Pancreas (tissue), 10 donors: ENCODE data around the gene CRB3. TPM values are rescaled to one million over a fixed set of nuclear protein-coding genes. Genes with fewer than 3 reads are reported as not detected.
A peak's percentile ranks its signal among the peaks of the same experiment; 100 is the strongest.
"Not testable (repeated sequence)": the region's sequence is repeated elsewhere in the genome, so short reads cannot be mapped to it uniquely, and the experiment has no call there.

Experiments
- ATAC-seq, 4 donors: fragments of 200-7000 bp; cut with Tn5 transposase; one replicate each; pipeline versions ENCODE4 v1.8.0 to v1.9.1; 2020; ENCODE audit warnings: mild to moderate bottlenecking in 4 of 4, moderate library complexity in 4 of 4
- DNase-seq, 6 donors: peaks; one replicate each; pipeline ENCODE4 v3.0.0-alpha.2; 2020
- FAIRE-seq: peaks from 2 replicates; lab custom pipeline; 2012; peaks lifted over from hg19 to GRCh38; lab: Jason Lieb, UNC
- H3K27ac ChIP-seq, 4 donors: fragments of 200-600 bp; sonication (generic); 1 replicate in 3 of 4; 2 replicates in 1 of 4; pipeline versions ENCODE4 v1.5.0 to v1.8.0; 2020
- H3K27me3 ChIP-seq, 4 donors: fragments of 200-600 bp; one replicate each; pipeline ENCODE4 v1.8.0; 2021
- H3K36me3 ChIP-seq, 3 donors: fragments of 200-600 bp; sonication (generic) in 1 of 3; one replicate each; pipeline versions ENCODE4 v1.5.0 to v1.8.0; 2020 to 2021
- H3K4me1 ChIP-seq, 3 donors: fragments of 200-600 bp; one replicate each; pipeline ENCODE4 v1.8.0; 2021
- H3K4me3 ChIP-seq, 4 donors: fragments of 200-600 bp; sonication (generic) in 2 of 4; one replicate each; pipeline versions ENCODE4 v1.5.0 to v1.8.0; 2020 to 2021
- H3K9me3 ChIP-seq, 4 donors: fragments of 200-600 bp; one replicate each; pipeline ENCODE4 v1.8.0; 2021
- CTCF ChIP-seq, 4 donors: fragments of 200-600 bp; sonication (generic) in 3 of 4; IDR thresholded peaks; one replicate each; pipeline versions ENCODE4 v1.5.0 to v1.8.0; 2021; ENCODE audit warnings: antibody characterized with exemption in 4 of 4
- WGBS, 2 donors: extraction: QIAGEN DNeasy Blood & Tissue Kit; methylation state at CpG; one replicate each; pipeline ENCODE4 v1.1.7; 2013; 5-methylcytosine and 5-hydroxymethylcytosine counted together
- intact Hi-C, 3 donors: fragments of 100-400 bp; cut with DNase I; formaldehyde crosslinking; loops; one replicate each; pipeline versions ENCODE4 v1.11.1 to v1.14.2; 2022
- polyA plus RNA-seq, 2 donors: library from polyadenylated mRNA; stranded (reverse); fragments of 200-250 nt; gene quantifications; one replicate each; pipeline ENCODE4 v1.2.3, GENCODE V29; 2013
- total RNA-seq, 6 donors: library from RNA; stranded (reverse); fragmentation: NEBNext Ultra II Directional in 4 of 6; extraction: Animal tissue kit (Norgen Biotek cat#: 25700) in 4 of 6; gene quantifications; one replicate each; pipeline versions ENCODE4 v1.2.1 to v1.2.4, GENCODE V29; 2021 to 2023
- donor health status: healthy with polysubstance abuse.
- donor health status: DM: no; HTN: no; CAD: no; lungs with moderate emphysema.
- donor health status: DM: no; HTN: no; CAD: no.
- donor health status: control.
- donor health status: control.
- donor health status: Bipolar disorder and iron deficiency.
- donor health status: DM: yes; HTN: yes; CAD: no.
- donor health status: DM: no; HTN: no; CAD: no.
- donor health status: DM: no; HTN: no; CAD: no.
- donor health status: DM: yes; HTN: yes; CAD: no.

The CRB3 gene
- total and polyA plus RNA-seq, 8 donors = 22.0 to 37.7 (median 27.7) TPM

DNA sequence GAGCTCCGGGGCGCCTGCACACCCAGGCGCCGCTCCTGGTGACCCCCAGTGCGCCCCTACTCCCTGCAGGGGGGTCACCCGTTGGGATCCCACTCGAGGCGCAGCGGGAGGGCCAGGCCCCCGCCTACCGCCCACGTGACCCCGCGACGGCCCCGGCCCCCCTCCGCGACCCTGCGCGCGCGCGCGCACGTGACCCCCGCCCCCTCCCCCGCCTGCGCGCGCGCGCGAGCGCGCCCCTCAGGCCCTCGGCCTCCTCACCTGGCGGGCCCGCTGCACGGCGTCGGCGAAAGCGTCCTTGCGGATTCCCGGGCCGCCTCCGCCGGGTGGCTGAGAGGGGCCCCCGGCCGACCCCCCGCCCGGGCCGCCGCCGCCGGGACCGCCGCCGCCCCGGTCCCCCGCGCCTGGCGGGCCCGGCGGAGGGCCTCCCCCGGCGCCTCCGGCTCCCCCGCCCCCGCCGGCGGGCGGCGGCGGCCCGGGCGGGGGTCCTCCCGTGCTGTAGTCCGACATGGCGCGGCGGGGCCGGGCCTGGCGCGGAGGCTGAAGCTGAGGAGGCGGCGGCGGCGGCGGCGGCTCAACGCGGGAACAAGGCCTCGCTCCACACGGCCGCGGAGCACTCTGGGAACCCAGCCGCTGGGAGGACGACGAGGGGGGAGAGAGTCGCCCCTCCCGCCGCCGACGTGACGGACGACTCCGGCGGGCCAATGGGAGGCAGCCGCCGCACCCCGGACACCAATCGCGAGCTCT lies 39.7 kb upstream of the CRB3 start, which contains the start of gene KHSRP:
TSS of gene KHSRP (minus strand) at position 617 of the 744 bp plus-strand sequence. CDS start at position 507, 110 bp downstream.
- intact Hi-C loops = no loop called here
- FAIRE-seq (no peak), DNase-seq (peak in 4 of 6 donors; percentile 37 to 100 (median 66)), ATAC-seq (no peak)
- Histone ChIP-seq H3K36me3 (peaks cover 0 to 15% (median 6%) of the 10 kb centered on the region in 3 donors), H3K4me3 (peak within 1 kb of the TSS; percentile 57 to 87 (median 76)), H3K4me1 (peaks cover 0 to 11% (median 0%) of the 10 kb centered on the region in 3 donors), H3K9me3 (no peaks in the 10 kb centered on the region), H3K27ac (peak within 1 kb of the TSS; percentile 53 to 82 (median 74)), H3K27me3 (no peaks in the 10 kb centered on the region)
- no peak for TF ChIP-seq CTCF (IDR thresholded peaks at IDR 0.05)
- WGBS, 2 donors = 0 to 1% methylated on average over 27 to 114 of the region's 114 CpGs

DNA sequence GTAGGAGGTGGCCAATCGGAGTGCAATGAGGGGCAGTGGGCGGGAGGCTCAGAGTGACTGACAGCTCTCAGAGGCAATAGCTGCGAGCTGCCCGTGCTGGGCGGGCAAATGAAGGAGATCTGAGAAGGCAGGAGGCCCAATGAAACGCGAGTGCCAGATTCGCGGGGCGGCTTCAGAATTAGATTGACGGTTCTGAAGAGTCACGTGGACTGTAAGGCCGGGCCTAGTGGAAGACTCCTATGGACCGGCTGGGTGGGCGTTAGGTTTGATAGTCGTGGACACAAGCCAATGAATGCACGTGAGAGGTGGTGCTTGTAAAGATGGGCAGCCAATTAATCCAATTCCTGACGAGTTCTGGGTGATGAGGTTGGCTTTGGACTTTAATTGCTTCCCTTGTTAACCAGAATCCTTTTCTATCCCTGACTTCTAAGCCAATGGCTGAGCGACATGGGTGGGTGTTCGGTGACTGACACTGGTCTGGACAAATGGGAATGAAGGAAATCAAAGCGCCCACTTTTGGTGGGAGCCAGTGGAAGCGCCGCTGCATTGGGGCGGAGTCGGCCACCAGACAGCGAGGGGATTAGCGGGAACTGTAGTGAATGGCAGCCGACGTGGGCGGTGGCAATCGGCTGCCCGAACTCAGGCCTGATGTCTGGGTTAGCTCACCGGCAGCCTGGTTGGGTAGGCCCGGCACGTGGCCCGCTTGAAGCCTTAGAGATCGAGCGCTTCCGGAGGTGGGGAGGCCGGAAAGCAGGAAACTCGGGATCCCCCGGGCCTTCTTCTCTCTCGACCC lies 38.9 kb upstream of the CRB3 start:
- peak overlapping the region; percentile 53 to 82 (median 74) for H3K27ac ChIP-seq
- intact Hi-C loops = no loop called here
- ATAC-seq (peak; percentile 90 to 94 (median 90)), DNase-seq (peak; percentile 95 to 100 (median 100)), FAIRE-seq (peak; percentile 99)
- peak overlapping the region in 2 of 4 donors; percentile 76 to 87 for H3K4me3 ChIP-seq
- peaks cover 0 to 11% (median 0%) of the 10 kb centered on the region in 3 donors for H3K4me1 ChIP-seq
- peaks cover 0 to 7% (median 1%) of the 10 kb centered on the region in 3 donors for H3K36me3 ChIP-seq
- H3K9me3 ChIP-seq = no peaks in the 10 kb centered on the region
- no peak for TF ChIP-seq CTCF (IDR thresholded peaks at IDR 0.05)
- WGBS, 2 donors = 8 to 9% methylated on average over 42 to 43 of the region's 43 CpGs
- no peaks in the 10 kb centered on the region for H3K27me3 ChIP-seq

DNA sequence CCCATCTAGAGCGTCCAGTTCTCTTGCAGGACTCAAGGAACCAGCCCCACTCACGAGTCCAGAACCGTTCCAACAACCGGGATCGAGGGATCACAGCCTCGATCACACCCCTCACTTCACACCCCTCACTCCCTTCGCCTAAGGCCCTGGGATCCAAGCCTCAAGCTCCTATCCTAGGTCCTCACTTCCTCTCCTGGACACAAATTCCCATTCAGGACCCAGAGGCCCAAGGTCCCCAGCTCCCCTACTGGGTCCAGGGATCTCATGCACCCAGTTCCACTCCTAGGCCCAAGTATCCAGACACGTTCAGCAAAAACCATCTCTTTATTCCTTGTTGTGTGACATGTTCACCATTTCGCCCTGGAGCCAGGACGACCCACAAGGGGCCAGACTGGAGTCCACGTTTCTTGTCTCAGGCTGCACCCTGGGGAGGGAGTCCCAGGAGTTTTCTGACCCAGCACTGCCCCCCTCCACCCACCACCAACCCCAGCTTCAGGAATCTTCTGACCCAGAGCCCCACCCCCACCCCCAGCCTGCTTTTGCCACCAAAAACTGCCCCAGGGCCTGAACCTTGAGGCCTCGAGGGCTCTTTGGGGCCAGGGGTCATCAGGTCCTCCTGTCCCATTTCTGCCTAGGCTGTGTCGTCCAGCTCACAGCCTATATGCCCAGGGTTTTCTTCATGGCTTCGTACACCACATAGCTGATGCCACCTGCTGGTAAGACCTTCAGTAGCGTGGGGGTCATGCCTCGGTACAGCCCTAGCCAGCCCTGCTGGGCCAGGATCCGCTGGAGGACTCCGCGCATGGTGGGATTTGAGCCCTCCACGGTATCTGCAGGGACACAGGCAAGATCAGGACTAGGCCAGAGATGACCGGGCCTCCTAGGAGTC lies 38.1 kb upstream of the CRB3 start:
- no peaks in the 10 kb centered on the region for H3K9me3 ChIP-seq
- H3K27me3 ChIP-seq = no peaks in the 10 kb centered on the region
- peak overlapping the region; percentile 53 to 82 (median 74) for H3K27ac ChIP-seq
- H3K36me3 ChIP-seq = no peaks in the 10 kb centered on the region
- H3K4me1 ChIP-seq = peaks cover 0 to 11% (median 0%) of the 10 kb centered on the region in 3 donors
- ATAC-seq (no peak), DNase-seq (peak in 1 of 6 donors; percentile 30), FAIRE-seq (no peak)
- no peak for TF ChIP-seq CTCF (IDR thresholded peaks at IDR 0.05)
- H3K4me3 ChIP-seq = peak overlapping the region in 1 of 4 donors; percentile 18
- intact Hi-C loops = no loop called here
- WGBS, 2 donors = 95 to 96% methylated on average over 20 to 21 of the region's 21 CpGs

GRCh38 chr19:6427131-6427530 lies 36.9 kb upstream of the CRB3 start:
- Histone ChIP-seq H3K4me1 (peaks cover 0 to 11% (median 0%) of the 10 kb centered on the region in 3 donors), H3K27ac (no peak overlapping the region), H3K36me3 (no peaks in the 10 kb centered on the region), H3K4me3 (no peak overlapping the region), H3K27me3 (no peaks in the 10 kb centered on the region), H3K9me3 (no peaks in the 10 kb centered on the region)
- intact Hi-C loops = no loop called here
- ATAC-seq = no peak
- no peak for FAIRE-seq
- 95% methylated on average over 18 of the region's 18 CpGs for WGBS, 2 donors
- no peak for TF ChIP-seq CTCF (IDR thresholded peaks at IDR 0.05)
- peak in 1 of 6 donors; percentile 71 for DNase-seq

DNA sequence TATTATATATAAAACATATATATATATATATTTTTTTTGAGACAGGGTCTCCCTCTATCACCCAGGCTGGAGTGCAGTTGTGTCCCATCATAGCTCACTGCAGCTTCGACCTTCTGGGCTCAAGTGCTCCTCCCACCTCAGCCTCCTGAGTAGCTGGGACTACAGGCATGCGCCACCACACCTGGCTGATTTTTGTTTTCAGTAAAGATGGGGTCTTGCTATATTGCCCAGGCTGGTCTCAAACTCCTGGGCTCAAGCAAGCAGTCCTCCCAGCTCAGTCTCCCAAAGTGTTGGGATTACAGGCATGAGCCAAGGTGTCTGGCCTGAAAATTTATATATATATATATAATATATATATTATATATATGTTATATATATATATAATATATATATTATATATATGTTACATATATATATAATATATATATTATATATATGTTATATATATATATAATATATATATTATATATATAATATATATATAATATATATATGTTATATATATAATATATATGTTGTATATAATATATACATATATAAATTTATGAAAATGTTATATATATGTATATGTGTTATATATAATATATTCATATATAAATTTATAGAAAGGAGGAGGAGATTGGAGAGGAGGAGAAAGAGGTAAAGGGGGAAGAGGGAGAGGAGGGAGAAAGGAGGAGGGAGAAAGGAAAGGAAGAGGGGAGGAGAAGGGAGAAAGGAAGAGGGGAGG lies 35.2 kb upstream of the CRB3 start:
- ATAC-seq, H3K4me3 ChIP-seq, intact Hi-C loops, H3K4me1 ChIP-seq, H3K27me3 ChIP-seq, H3K36me3 ChIP-seq, DNase-seq, H3K27ac ChIP-seq, H3K9me3 ChIP-seq: not testable (repeated sequence)
- WGBS, 2 donors = 82 to 86% methylated on average over 2 of the region's 2 CpGs
- FAIRE-seq = peak; percentile 99
